GM18520 (cell line): ENCODE data around the gene VSTM2B.

ENCODE experiments used
- ATAC-seq: cut with Tn5 transposase; IDR thresholded peaks from one replicate; pipeline ENCODE4 v1.9.1; 2021; ENCODE audit not compliant: unreplicated experiment

The VSTM2B gene

DNA sequence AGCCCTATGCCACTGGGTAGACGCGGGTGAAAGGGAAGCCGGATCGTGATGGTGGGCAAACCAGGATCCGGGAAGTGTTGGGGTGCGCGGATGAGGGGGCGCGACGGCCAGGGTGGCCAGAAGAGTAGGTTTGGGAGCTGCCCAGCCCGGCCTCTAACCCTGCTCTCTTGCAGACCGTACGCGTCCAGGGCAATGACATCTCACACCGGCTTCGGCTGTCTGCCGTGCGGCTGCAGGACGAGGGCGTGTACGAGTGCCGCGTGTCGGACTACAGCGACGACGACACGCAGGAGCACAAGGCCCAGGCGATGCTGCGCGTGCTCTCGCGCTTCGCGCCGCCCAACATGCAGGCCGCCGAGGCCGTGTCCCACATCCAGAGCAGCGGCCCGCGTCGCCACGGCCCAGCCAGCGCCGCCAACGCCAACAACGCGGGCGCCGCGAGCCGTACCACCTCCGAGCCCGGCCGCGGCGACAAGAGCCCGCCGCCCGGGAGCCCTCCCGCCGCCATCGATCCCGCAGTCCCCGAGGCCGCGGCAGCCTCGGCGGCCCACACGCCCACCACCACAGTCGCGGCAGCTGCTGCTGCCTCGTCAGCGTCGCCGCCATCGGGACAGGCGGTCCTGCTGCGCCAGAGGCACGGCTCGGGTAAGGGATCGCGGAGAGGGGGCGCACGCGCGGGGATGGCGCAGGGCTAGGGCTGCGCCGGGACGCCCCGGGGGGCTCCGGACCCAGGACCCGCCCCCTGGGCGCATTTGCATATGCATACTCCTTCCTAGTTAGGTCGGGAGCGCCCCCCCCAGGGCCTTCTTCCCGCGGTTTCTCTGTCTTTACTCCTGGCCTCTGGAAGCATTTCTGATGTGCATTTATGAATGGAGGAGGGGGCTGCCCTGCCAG is 4.1 kb downstream of the VSTM2B start:
- ATAC-seq = no peak

DNA sequence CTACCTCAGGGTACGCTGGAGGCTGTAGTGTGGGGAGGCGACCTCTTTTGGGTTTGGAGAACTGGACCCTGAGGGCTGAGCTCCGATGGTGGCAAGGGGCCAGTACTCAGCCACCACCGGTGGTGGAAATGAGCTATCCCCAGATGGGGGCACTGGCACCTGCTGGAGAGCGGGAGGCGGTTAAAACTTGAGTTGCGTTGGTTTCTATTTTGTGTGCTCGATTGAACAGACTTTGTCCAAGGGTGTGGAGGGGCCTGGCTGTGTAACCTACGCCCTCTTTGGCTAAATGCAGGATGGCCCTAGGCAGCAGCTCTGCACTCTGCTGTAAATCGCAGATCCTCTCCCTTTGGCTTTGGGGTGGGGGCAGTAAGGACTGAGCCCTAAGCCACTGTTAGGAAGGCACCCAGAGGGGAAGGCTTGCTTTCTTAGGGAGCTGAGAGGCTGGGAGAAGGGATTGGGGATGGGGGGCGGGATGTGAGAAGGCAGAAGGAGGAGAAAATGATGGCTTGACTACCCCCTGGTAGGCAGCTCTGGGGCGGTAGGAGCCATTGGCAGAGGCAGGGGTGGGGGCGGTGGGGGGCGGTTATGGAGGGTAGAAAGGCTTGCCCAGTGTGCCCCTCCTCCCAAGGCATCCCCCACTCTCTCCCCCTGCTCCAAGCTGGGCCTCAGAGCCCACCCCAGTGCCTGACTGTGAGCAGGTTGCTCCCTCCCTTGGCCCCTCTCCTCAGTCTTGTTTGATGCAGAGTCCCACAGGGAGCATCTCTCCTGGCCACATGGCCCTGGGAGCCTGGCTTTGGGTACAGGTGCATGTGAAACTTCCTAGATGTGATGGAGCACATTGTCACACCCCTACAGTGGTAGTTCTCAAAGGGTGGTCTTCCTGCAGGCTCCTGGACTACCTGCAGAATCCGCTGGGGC is 5.0 kb downstream of the VSTM2B start:
- ATAC-seq = no peak

GRCh38 chr19:29531458-29532025 is 5.7 kb downstream of the VSTM2B start:
- ATAC-seq = no peak

DNA sequence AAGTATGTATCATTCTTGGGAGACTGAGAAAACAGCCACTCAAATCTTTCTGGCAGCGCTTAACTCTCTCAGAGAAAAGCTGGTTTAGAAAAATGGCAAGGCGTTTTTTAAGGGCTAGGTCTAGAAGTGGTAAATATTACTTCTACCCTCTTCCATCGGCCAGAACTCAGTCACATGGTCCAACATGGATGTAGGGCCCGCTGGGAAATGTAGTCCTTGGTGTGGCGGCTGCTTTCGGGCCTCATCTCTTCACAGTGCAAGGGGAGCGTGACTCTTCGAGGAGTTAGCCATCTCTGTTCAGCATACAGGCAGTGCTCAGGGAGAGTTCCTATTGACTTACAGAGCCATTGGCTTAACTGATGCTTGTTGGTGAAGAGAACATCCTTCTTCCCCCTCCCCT is 6.3 kb downstream of the VSTM2B start:
- no peak for ATAC-seq

DNA sequence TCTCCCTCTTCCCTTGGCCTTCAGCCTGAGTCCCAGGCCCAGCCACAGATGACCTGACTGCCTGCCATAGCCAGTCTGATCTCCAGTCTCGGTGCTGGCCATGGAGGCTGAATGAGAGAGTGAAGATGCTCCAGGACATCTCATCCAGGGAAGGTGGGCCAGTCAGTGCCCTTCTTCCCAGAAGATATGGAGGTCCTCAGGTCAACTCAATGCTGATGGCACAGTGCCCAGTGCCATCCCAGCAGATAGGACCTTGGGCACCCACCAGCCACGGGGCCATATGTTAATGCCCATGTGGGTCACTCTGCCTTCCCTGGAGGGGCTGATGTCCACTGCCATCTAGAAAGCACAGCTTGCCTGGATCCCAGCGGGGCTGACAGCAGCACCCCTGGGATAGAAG is 7.2 kb downstream of the VSTM2B start:
- ATAC-seq = no peak

DNA sequence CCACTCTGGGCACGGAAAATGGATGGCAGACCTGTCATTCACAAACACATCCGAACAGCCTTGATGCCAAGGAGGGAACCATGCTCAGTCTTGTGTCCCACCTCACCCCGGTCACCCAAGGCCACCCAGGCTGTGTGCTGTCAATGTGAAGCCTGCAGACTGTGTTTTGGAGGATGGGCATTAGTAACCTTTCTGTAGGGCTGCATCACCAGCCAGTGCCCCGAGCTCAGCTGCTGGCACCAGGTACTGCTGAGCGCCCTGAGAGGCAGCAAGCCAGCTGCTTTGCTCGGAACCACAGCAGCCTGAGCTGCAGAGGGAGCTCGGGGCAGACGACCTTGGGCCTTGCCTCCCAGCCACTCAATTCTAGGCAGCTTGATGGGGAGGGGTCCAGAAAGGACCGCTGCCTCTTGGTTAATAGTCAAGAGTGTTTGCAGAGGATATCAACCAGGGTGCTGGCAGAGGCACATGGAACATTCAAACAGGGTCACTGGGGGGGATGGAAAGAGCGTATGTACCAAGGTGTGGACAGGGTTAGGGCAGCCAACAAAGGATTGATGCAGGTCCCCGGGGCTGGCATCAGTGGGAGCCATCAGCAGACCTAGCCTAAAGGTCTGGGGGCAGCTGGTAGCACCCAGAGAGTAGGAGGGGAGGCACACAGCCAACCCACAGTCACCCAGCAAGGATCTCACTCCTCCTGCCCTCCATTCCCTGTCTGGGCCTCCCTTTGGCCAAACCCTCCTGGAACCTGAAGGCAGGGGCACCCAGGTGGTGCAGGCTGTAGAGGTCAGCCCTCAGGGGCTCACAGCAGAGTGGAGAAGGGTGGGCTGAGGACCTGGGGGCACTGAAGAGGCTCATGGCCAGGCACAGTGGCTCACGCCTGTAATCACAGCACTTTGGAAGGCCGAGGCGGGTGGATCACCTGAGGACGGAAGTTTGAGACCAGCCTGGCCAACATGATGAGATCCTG is 8.1 kb downstream of the VSTM2B start:
- no peak for ATAC-seq

GRCh38 chr19:29535214-29535831 is 9.5 kb downstream of the VSTM2B start:
- no peak for ATAC-seq

GRCh38 chr19:29535984-29536508 is 10.3 kb downstream of the VSTM2B start:
- no peak for ATAC-seq

GRCh38 chr19:29537181-29537580 is 11.4 kb downstream of the VSTM2B start:
- ATAC-seq = no peak

DNA sequence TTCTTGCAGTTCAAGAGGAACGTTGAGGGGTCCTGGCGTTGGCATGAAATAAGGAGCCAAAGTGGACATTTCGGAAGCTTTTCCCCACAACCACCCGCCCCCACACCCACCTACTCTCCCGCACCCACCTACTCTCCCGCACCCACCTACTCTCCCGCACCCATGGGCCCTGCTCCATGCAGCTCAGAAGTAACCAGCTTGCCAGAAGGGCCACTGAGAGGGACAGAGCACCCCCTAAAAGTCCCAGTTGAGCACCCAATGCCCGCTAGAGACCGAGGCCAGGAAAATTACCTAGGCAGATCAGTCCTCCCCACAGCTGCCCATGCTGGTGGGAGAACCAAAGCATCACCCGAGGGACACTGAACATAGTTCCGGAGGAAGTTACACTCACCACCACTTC is 11.8 kb downstream of the VSTM2B start:
- no peak for ATAC-seq

- ATAC-seq = no peak
These were observed 12.4 kb downstream of the VSTM2B start for GRCh38 chr19:29538146-29538545.

DNA sequence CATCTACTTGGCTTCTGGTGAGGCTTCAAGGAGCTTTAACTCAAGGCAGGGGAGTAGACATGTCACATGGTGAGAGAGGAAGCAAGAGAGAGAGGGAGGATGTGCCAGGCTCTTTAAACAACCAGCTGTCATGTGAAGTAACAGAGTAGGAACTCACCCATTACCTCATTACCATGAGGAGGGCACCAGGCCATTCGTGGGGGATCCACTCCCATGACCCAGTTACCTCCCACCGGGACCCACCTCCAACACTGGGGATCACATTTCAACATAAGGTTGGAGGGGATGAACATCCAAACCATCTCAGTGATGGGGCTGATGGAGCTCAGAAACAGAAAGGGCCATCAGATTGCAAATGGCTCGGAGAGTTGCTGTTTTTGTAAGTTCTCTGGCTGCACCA is 12.9 kb downstream of the VSTM2B start:
- ATAC-seq = no peak

- ATAC-seq = no peak
These were observed 13.3 kb downstream of the VSTM2B start for GRCh38 chr19:29539131-29539530.

GRCh38 chr19:29539670-29540069 is 13.9 kb downstream of the VSTM2B start:
- ATAC-seq = no peak

DNA sequence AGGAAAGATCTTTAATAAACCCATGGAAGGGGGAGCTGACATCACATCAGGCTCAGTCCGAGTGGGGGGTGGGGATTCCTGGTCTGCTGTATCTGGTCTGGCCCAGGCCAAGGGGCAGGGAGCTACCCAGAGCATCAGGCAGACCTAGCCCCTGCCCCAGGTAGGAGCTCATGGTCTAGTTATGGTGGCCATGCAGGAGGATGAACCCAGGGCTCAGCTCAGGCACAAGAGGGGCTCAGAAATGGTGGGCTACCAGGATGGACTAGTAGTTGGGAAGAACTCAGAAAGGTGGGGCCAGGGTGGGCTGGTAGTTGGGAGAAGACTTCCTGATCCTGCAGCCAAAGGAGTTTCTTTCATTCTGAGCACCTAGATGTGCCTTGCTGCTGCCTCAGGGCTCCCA is 14.3 kb downstream of the VSTM2B start:
- ATAC-seq = no peak

GRCh38 chr19:29541473-29542253 is 15.9 kb downstream of the VSTM2B start:
- ATAC-seq = no peak

DNA sequence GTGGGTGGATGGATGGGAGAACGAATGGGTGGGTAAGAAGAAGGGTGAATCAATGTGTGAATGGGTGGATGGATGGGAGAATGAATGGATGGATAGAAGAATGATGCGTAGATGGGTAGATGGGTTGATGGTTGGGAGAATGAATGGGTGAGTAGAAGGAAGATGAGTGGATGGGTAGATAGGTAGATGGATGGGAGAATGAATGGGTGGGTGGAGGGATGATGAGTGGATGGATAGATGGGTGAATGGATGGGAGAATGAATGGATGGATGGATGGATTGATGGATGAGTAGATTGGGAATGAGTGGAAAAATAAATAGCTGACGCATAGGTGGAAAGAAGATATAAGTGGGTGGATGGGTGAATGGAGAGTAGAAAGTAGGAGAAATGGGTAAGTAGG is 16.5 kb downstream of the VSTM2B start:
- ATAC-seq = no peak

GRCh38 chr19:29542776-29543175 is 17.0 kb downstream of the VSTM2B start:
- ATAC-seq = no peak

- no peak for ATAC-seq
These were observed 17.6 kb downstream of the VSTM2B start for GRCh38 chr19:29543381-29543780.
